A549 (cell line): Measurements from ENCODE around the gene DNMT3A.

Experiments
- CBX8 ChIP-seq: fragments of 200-600 bp; sonication (generic); IDR thresholded peaks from 2 replicates; pipeline ENCODE4 v1.6.1; 2016
- CTCF ChIP-seq: fragments of >200 bp; sonication (Bioruptor Twin); formaldehyde crosslinking; IDR thresholded peaks from 3 replicates; pipeline ENCODE4 v1.5.1; 2016
- MAX ChIP-seq: IDR thresholded peaks from 2 replicates; pipeline ENCODE4 v1.6.1; 2012
- RAD21 ChIP-seq, 2 experiments: fragments of >200 bp in 1 of 2; sonication (Bioruptor Twin) in 1 of 2; formaldehyde crosslinking in 1 of 2; IDR thresholded peaks in 1 of 2; conservative IDR thresholded peaks in 1 of 2; 2 replicates in 1 of 2; 3 replicates in 1 of 2; pipeline ENCODE4 v1.6.1; 2012 to 2018; ENCODE audit warnings: inconsistent platforms in 1 of 2
- RFX5 ChIP-seq: fragments of 450-650 bp; IDR thresholded peaks from 2 replicates; pipeline ENCODE4 v1.7.1; 2014; ENCODE audit warnings: antibody characterized with exemption, mild to moderate bottlenecking, moderate library complexity

- peak; percentile 11; the same call in 1 of the 3 replicates for TF ChIP-seq CTCF
- TF ChIP-seq CBX8: no peak
- TF ChIP-seq MAX: no peak
- TF ChIP-seq RAD21 (conservative IDR thresholded peaks at IDR 0.05 in 1 of 2, IDR thresholded peaks at IDR 0.05 in 1 of 2): no peak
- no peak for TF ChIP-seq RFX5
These were observed 556 bp downstream of the DNMT3A start for GRCh38 chr2:25341011-25341727.
